Measurements from ENCODE around the gene NOXA1.
A peak's percentile ranks its signal among the peaks of the same experiment; 100 is the strongest.

The NOXA1 gene

DNA sequence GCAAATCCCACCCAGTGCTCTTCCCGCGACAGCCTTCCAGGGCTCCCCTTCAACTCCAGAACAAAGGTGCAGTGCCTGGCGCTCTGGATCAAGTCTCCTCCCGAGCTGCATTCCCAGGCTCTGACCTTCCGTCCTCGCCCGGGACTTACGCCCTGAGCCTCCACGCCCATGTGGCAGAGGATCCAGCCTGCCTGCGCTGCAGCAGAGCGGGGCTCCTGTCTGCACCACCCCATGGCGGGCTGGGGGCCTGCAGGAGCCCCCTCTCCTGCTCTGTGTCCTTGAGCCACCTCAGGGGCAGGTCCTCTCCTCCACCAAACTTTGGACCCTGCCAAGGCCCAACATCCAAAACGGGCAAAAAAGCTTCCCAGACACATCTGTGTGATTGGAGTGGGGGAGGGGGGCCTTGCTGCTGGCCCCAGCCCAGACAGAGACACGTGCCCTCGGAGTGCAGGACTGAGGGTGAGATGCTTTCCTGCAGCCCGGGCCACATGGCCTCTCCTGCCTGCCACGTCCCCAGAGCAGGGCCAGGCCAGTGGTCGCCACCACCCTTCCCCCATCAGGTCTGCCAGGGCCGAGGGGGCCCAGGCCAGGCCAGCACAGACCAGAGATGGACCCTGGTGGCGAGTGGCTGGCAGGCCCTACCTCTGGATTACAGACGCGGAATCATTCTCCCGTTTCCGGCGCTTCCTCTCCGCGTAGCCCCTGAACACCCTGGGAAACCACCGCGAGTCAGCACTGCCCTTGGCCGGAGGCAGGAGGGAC, 31.6 kb downstream of the NOXA1 start:
- no peak for DNase-seq (ENCODE audit: low spot score)

DNA sequence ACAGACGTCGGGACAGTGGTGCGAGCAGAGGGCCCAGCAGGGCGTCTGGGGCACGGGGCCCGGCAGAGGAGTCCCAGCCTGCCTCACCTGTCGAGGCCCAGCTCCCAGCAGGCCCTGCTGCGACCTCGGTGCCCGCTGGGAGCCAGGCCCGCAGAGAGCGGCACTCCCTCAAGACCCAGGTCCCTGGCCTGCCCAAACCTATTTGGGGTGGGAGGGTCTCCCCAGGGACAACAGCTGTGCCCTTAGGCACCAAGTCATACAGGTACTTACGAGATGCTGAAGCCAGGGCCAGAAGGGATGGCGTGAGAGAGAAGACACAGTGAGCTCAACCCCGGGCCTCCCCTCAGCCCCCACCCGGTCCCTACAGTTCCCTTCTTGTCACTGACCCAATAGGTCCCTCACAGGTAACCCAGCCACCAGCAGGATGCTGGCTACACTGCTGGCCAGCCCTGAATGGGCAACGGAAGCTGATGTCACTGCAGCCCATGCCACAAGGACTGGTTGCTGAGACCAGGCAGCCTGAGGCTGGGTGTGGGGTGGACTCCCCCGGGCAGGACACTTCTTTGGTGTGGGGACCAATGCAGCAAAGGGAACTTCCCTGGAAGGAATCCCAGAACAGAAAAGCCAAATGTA, 32.3 kb downstream of the NOXA1 start:
- DNase-seq (ENCODE audit: low spot score) = no peak

DNA sequence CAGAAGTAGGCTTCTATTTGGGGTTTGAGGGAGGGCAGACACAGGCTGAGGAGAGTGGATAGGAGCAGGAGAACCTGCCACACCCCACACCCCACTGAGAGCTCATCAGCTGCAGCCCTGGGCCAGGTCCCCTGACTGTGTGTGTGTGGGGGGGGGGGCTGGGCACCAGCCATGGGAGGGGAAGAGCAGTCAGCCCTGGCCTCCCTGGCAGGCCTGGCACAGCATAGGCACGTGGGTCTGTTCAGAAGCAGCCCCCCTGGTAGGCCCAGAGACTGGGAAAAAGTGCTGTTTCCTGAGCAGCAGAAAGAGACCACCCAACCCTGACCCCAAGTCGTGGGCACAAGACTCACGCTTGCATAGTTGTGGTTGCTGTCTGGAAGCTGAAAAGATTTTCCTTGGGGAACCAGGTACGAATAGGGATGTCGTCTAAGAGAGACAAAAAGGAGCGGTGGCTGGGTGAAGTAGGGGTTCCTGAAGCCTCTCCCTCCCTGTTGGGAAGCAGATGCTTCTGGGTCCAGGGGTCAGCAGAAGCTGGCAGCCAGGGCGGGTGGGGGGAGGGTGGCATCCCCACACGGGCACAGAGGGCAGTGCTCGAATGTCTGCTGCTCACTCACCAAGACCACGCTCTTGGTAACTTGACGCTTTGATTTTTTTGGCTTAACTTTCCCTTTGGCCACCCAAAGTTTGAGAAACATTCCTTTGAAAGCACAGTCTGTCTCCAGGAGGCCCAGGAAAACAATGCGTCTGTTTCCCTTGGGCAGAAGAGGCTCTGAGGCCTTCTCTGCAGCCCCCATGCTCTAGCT, 33.1 kb downstream of the NOXA1 start:
- no peak for DNase-seq (ENCODE audit: low spot score)

DNA sequence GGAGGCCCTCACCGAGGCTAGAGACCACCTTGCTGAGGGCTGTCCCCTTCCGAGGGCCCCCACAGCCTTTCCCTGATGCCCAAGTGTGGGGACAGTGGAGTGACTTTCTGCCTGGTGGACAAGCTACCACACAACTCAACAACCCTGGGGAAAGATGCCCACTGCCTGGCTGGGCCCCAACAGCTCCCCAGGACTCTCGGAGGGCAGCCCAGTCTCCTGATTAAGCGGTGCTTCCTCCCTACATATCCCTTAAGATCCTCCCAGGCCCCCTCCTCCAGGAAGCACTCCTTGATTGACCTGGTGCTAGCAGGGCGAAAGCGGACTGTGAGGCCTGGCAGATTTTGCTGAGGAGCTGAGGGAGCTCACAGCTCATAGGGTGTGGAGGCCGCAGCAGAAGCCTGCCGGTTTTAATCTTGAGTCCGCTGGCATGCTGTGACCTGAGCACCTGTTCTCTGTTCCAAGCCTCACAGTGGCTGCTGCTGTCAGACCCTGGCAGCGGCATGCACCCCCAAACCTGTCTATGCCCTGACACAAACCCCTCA, 33.7 kb downstream of the NOXA1 start:
- no peak for DNase-seq (ENCODE audit: low spot score)

DNA sequence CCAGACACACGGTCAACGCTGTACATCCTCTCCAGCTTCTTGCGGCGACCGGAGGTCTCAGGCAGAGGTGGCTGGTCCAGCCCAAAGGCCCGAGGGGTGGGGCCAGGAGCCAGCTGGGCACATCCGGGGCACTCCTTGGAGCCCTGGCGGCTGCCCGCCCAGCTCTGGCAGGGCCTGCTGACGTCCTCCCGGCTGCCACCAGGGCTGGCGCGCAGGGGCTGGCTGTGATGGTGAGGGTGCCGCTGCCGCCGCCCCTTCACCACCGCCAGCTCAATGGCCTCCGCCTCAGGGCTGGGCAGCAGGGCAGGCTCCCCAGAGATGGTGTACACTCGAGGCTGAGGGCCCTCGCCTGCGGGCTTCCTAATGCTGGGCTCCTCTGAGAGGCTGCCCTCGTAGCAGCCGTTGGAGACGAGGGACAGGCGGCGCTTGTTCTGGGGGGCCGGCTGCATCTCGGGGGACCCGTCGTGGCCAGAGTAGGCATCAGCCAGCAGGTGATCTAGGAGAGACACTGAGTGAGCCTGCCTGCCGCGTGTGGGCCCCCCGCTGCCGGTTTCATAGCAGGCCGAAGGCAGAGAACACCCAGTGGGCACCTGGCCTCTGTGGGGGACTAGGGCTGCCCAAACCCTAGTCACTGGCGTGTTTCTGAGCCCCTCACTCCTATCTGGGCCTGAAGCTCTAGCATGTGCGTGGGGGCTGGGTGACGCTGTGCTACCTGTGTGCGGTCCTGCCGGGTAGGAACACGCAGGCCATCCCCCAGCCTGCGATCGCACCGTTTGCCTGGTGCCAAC, 34.4 kb downstream of the NOXA1 start:
- DNase-seq (ENCODE audit: low spot score) = no peak

DNA sequence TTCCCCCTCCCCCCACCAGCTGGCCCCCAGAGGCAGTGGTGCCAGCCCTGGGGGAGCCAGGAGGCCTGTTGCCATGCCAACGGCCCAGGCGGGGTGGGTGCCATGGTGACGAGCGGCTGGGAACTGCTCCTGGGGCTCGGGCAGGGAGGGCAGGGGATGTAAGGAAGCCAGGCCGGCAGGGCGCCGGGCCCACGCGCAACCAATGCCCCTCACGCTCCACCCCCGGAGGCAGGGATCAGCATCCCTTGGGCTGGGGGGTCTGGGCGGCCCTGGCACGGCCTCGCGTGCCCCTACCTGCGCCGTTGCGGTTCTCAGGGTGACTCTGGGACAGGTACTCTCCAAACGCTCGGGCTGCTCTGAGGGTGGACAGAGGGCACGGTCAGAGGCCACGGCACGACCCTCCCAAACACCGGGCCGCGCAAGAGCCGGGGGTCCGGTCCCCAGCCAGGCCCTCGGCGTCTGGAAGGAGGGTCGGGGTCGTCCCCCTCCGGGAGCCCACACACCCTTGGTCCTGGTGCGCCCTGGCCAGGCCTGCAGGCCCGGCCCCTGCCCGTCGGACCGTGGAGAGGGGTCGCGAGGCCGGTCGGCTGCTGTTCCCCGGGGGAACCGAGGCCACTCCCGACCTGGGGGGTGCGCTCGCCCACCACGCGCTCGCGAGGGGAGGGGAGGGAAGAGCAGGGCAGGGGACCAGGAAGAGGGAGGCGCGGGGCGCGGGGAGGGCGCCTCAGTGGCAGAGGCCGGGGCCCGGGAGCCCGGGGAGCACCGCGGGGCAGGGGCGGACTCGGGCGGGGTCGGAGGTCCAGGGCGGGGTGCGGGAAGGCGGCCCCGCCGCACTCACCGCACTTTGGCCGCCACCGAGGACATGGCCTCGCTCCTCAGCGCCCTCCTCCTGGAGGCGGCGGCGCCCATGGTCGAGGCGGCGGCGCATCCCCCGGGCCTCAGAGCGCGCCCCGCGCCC, 35.3 kb downstream of the NOXA1 start:
- DNase-seq (ENCODE audit: low spot score) = no peak

DNA sequence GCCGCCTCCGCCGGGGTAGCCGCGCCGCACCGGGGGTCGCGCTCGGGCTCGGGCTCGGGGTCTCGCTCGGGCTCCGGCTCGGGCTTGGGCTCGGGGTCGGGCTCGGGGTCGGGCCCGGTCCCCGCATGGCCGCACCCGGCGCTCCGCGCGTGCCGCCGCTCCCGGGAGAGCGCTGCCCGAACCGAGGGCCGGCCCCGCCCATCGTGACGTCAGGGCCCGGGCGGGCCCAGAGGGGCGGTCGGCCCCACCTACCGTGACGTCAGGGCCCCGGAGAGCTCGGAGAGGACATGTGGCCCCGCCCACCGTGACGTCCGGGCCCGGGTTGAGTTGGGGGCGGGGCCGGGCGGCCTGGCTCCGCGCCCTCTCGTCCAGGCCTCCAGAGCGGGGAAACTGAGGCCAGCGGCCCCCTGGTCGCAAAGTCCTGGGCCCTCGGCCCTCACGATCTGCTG, 36.0 kb downstream of the NOXA1 start, which contains the start of gene NSMF:
Gene NSMF, minus strand, starts transcription at position 183 of the 449 bp plus-strand sequence. CDS start 232 bp downstream, outside the sequence.
- peak; percentile 100 for DNase-seq (ENCODE audit: low spot score)

DNA sequence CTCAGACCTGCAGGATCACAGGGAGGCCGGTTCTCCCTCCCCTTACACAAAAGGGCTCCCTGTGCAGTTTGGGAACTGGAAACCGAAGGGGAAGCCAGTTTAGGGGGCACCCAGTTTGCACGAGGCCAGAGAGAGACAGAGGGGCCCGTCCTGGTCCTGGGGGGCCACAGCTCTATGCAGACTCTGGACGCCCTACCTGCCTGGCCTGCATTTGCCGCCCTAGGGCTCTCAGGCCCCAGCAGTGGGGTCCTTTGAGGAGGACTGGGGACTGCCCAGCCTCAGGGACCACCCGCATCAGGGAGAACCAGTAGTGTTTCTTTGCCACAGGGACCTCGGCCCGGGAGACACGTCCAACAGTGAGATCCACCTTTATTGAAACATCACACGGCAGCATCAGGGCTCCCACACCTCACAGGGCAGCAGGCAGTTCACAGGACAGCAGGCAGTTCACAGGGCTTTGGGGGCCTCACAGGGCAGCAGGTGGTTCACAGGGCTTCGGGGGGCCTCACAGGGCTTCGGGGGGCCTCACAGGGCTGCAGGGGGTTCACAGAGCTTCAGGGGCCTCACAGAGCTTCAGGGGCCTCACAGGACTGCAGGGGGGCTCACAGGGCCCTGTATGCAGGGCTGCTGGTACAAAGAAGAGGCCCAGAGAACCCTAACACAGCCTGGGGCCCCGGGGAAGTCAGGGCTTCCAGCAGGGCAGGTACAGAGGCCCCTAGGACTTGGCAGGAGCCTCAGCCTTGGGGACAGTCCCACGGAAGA, 36.6 kb downstream of the NOXA1 start:
- DNase-seq (ENCODE audit: low spot score) = no peak

DNA sequence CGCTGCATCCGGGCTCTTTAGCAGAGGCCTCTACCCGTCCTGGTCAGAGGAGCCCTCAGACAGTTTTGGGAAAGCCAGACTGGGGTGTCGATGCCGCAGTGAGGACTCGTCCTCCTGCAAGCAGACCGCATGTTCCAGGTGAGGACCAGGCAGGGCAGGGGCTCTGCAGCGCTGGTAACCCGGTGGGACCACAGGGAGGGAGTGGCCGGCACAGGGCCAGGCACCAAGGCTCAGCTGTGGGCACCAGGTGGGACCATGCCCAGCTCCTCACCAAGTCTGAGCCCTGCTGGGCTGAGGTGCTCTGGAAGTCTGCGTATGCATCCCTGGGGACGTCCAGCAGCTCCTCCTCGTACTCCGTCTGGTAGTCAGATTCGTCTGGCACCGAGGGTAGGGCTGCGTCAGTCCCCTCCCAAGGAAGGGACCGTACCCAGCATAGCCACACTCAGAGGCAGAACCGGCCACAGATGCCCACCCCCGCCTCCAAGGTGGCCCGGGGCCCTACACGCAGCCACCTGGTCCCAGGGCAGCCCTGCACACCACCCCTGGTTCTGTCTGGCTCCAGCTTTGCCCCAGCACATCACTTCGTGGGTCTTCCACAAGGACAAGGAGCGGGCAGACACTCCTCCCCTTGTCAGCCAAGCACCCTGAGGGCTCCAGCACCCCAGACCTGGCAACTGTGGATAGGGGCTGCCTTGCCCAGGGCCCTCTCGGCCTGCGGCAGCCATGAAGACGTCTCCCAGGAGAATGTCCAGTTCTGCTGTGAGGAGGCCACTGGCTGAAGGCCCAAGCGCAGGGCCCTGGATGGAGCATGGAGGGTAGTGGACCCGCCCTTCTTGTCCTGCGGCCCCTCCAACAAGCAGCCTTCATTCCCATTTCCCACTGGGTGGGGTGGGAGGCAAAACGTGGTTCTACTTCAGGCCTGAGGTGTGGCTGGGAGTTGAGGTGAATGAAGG, 37.4 kb downstream of the NOXA1 start:
- DNase-seq (ENCODE audit: low spot score) = no peak

DNA sequence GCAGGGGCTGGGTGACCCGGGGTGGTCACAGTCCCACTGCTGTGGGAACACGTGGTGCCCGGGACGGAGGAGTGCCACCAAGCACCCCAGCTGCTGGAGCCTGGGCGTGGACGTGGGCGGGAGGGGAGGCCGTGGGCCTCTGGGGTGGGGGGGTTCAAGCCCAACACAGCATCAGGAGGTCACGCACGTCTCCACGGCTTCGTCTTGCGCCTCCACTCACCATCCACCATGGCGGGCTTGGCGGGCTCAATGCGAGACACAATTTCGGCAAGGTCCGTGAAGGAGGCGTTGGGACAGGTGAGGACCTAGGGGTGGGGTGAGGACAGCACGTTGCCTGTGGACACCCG, 38.1 kb downstream of the NOXA1 start:
- DNase-seq (ENCODE audit: low spot score) = no peak

DNA sequence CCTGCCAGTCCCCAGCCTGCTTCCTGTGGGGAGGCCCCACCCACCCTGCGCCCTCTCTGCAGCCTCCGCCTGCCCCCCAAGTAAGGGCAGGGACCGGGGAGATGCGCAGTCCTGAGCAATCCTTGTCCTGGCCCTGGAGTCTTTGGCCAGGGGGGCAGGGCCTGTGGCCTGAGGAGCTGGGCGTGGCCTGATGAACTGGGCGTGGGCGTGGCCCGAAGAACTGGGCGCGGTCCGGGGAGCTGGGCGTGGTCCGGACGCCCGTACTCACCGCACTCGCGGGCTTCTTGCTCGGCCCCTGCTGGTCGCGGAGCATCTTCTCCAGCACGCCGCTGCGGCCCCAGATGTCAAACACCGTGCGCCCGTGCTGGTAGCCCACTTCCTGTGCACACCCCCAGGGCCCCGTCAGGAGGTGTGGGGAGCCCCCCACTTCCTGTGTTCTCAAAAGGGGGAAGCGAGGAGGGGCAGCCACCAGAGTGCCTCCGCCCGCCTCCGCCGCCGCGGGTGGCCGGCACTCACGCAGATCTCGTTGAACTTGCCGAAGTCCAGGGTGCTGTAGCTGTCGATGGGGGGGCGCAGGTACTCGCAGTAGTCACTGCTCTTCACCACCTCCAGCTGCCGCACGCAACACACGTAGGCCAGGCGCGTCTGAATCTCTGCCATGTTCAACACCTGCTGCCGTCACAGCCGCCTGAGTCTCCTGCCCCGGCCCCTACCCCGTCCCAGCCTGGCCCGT, 38.6 kb downstream of the NOXA1 start:
- peak; percentile 83 for DNase-seq (ENCODE audit: low spot score)

DNA sequence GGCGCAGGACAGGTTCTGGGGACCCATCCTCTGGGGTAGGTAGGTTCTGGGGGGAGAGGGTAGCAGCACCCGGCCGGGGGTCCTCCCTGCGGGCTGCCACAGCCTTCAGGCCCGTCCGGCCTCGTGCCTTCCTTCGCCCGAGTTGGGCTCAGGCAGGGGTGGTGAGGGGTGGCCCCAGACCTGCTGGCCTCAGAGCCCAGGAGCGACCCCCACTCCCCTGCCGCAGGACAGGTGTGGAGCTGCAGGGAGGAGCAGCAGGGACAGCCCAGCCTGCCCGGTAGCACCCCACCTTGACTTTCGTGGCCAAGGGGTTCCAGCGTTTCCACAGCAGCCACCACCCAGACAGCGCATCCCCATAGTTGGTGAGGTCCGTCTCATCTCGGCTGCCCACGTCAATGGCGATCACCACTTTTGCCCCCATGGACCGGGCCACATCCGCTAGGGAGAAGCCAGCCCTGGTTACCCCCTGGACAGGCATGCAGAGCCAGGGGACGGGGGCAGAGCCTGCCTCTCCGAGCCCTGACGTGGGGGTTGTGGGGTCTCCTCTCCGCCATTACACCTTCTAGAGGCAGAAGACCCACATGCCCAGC, 39.3 kb downstream of the NOXA1 start:
- DNase-seq (ENCODE audit: low spot score) = no peak

DNA sequence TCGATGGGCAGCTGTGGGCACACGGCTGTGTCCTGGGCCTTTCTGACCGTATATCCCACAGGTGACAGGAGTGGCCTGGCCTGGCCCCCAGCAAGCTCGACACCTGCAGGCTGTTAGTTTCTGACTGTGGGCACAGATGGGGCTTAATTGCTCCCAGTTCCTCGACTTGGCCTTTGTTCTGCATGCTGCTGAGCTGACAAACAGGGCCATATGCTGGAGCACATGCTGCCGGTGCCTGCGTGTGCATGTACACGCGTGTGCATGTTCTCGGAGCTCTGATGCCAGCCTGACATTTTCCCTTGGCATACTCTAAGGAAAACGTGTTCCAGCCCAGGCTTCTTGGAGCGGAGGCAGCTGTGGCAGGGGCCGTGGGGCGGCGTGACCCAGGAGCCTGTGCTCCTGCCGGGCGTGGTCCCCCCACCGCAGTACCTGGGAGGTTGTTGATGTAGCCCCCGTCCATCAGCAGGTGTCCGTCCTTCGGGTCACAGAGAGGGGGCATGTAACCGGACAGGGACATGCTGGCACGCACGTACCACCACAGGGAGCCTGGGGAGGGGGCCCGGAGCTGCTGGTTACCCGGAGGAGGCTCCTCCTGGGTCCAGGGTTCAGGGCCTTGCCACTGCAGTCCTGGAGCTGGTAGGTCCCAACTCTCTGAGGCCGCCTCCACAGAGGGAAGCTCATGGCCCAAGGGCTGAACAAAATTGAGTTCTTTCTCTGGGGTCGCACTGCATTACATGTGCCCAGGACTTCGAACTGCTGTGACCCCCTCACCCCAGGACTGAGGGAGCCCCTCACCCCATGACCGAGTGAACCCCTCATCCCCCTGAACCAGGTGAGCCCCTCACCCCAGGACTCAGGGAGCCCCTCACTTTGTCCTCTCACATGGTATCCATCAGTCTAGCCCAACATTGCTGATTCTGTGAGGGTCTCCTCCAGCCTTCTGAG, 40.1 kb downstream of the NOXA1 start:
- no peak for DNase-seq (ENCODE audit: low spot score)

DNA sequence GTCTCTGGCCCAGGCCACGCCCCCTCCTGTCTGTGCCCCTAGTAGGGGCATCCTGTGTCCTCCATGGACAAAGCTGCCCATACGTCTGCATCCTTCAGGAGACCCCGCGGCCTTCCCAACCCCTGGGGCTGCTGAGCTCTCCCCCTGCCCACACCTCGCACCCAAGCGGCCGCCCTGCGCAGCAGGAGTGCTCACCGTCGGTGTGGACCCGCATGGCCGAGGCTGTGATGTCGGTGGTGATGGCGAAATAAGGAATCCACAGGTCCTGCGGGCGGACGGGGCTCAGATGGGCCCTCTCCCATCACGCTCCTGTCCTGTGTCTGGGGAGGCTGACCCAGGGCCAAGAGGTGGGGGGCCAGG, 40.7 kb downstream of the NOXA1 start:
- DNase-seq (ENCODE audit: low spot score) = no peak

DNA sequence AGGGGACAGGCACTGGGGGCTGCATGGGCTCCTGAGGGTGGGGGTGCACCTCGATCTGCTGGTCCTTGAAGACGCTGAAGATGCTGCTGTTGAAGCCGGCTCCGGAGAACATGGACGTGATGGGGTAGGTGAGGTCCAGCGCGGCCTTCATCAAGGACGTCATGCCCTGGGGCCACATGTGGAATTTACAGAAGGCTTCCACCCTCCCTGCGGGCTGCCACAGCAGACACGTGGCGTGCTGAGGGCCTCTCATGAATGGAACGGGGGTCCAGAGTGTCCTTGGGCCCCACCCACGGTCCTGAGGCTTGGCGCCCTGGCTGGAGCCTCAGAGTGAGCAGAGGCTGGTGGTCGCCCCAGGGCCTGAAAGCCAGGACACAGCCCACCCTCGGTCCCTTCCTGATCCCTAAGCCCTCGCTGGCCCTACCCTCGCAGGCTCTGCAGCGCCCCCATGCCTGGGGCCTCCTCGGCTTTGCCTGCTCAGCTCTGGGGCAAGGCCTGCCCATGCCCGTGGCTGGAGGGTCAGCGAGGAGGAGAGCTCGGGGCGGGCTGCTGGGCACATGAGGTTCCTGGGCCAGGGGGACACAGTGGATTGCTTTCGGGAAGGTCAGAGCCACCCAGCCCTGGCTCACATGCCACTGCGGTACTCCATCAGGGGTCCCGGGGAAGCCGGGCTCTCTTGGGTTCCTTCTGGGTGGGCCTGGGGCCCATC, 41.3 kb downstream of the NOXA1 start:
- no peak for DNase-seq (ENCODE audit: low spot score)

Measured in iPS-NIHi11 (cell line).